GM12875 (cell line): ENCODE data around the gene ATL2.

Source experiments
- H3K4me3 ChIP-seq: one replicate; pipeline ENCODE4 v1.5.1; 2011; ENCODE audit warnings: low read depth, low read length, control low read depth
- TF ChIP-seq, protein P1 (sequence below): IDR thresholded peaks from 2 replicates; pipeline ENCODE4 v1.5.1; 2011; ENCODE audit warnings: low read depth, mild to moderate bottlenecking, control low read depth, inconsistent platforms, low read length, moderate library complexity, borderline replicate concordance; ENCODE audit not compliant: insufficient read depth

ATL2 gene

DNA sequence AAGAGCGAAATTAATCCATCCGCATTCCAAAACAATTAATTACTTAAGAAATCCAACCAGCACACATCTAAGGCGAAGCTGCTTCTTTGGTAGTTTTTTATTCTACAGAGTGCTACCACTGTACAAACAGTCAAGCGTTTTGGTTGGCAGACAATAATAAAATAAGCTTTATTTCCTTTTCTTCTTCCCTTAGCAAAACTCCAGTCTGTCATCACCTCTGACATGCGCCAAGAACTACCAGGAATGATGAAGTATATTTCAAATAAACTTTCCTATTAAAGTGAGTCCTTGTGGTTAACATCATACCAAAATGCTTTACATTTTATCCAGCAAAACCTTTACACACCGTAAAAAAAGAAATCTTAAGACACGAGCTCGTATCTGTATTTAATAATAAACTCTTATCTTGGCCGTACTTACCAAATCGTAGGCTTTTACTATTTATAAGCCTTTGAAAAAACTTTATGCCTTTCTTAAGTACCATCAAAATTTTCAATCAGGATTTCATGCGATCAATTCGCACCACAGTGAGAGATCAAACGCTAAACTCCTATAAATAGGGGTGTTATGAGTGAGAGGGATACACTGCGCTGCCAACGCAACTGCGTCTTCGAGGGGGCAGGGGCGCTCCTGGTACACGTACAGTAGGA, 1.3 kb downstream of the ATL2 start:
- TF ChIP-seq, protein P1, sequence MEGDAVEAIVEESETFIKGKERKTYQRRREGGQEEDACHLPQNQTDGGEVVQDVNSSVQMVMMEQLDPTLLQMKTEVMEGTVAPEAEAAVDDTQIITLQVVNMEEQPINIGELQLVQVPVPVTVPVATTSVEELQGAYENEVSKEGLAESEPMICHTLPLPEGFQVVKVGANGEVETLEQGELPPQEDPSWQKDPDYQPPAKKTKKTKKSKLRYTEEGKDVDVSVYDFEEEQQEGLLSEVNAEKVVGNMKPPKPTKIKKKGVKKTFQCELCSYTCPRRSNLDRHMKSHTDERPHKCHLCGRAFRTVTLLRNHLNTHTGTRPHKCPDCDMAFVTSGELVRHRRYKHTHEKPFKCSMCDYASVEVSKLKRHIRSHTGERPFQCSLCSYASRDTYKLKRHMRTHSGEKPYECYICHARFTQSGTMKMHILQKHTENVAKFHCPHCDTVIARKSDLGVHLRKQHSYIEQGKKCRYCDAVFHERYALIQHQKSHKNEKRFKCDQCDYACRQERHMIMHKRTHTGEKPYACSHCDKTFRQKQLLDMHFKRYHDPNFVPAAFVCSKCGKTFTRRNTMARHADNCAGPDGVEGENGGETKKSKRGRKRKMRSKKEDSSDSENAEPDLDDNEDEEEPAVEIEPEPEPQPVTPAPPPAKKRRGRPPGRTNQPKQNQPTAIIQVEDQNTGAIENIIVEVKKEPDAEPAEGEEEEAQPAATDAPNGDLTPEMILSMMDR, result no peak
- peak overlapping the region; percentile 83 for H3K4me3 ChIP-seq

DNA sequence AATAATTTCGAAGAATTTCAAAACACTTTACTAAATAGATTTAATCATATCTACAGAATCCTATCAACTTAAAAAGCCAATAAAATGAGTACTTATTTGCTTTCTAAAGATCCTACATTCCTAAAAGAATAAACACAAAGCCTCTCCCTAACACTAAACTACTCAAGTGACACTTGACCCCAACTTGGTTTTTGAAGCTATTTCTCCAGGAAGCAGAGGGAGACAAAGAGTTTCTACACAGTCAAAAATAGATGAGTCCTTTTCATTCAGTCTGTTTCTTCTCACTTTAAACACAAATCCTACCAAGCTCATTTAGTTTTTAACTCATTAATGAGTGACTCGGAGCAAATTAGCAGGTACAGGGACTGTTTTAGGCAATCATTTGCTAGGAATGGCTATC, 2.1 kb downstream of the ATL2 start:
- no peak overlapping the region for H3K4me3 ChIP-seq

DNA sequence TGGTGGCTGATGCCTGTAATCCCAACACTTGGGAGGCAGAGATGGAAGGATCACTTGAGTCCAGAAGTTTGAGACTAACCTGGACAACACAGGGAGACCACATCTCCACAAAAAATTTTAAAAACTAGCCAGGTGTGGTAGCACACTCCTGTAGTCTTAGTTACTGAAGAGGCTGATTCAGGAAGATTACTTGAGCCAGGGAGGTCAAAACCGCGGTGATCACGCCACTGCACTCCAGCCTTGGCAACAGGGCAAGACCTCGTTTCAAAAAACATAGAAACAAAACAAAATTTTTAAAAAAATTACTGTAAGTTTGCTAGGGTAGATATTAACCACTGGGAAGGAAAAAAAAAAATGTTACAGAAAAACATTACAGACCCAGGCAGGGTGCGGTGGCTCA, 5.8 kb downstream of the ATL2 start:
- TF ChIP-seq, protein P1, result no peak
- H3K4me3 ChIP-seq, result no peak overlapping the region

More for the DNA sequence above, 2.1 kb downstream of the ATL2 start:
- TF ChIP-seq, protein P1, result no peak

DNA sequence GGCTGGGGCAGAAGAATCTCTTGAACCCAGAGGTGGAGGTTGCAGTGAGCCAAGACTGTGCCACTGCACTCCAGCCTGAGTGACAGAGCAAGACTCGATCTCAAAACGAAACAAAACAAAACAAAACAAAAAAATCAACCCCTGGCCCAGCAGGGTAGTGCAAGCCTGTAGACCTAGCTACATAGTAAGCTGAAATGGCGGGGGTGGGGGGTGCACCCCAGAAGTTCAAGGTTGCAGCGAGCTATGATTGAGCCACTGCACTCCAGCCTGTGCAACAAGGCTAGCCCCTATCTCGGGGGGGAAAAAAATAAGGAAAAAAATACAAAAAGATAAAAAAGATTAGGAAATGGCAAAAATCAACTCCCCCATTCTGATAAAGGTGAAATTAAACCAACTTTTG, 6.4 kb downstream of the ATL2 start:
- H3K4me3 ChIP-seq, result no peak overlapping the region
- TF ChIP-seq, protein P1, result no peak

DNA sequence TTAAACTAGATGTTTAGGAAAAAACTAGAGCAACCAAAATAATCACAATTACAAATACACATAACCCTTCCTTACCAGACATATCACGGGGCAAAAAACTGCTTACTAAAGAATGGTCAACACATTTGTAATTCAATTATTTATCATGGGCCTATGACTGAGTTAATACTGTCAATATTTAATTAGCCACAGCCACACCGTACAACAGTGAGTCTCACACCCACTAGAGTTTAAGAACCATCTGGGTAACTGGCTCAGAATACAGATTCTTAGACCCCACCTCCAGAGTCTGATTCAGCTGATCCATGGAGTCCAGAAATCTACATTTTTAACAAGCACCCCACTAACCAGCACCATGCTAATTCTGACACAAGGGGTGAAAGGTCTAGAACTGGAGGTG, 14.8 kb downstream of the ATL2 start:
- H3K4me3 ChIP-seq, result no peak overlapping the region
- TF ChIP-seq, protein P1, result no peak

DNA sequence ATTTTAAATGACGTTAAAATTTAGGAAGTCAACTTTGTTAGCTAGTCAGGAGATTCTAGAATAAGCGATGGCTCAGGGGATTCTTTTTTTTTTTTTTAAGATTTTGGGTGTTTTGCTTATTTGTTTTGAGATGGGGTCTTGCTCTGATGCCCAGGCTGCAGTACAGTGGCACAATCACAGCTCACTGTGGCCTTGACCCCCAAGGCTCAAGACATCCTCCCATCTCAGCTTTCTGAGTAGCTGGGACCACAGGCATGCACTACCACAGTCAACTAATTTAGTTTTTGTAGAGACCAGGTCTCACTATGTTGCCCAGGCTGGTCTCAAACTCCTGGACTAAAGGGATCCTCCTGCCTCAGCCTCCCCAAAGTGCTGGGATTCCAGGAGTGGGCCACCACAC, 16.9 kb downstream of the ATL2 start:
- TF ChIP-seq, protein P1, result no peak
- no peak overlapping the region for H3K4me3 ChIP-seq

DNA sequence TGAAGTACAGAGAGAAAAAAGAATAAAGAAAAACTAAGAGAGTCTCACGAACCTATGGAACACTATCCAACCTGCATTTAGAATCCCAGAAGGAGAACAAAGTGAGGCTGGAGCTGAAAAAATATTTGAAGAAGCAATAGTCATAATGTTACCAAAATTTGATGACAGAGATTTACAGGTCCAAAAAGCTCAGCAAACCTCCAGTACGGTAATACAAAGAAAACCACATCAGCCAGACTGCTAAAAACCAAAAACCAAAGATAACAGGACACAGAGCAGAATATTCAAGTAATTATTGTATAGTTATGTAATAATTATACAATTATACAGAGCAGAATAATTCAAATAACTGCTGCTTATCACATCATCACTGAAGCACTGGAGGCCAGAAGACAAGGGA, 23.7 kb downstream of the ATL2 start:
- H3K4me3 ChIP-seq, result no peak overlapping the region
- TF ChIP-seq, protein P1, result no peak
